ENCODE results near the gene ORMDL3. TPM values are rescaled to one million over a fixed set of nuclear protein-coding genes. Genes with fewer than 3 reads are reported as not detected.

The ORMDL3 gene
- polyA plus RNA-seq, 1 donor from 2014 or later = 90.1 TPM

DNA sequence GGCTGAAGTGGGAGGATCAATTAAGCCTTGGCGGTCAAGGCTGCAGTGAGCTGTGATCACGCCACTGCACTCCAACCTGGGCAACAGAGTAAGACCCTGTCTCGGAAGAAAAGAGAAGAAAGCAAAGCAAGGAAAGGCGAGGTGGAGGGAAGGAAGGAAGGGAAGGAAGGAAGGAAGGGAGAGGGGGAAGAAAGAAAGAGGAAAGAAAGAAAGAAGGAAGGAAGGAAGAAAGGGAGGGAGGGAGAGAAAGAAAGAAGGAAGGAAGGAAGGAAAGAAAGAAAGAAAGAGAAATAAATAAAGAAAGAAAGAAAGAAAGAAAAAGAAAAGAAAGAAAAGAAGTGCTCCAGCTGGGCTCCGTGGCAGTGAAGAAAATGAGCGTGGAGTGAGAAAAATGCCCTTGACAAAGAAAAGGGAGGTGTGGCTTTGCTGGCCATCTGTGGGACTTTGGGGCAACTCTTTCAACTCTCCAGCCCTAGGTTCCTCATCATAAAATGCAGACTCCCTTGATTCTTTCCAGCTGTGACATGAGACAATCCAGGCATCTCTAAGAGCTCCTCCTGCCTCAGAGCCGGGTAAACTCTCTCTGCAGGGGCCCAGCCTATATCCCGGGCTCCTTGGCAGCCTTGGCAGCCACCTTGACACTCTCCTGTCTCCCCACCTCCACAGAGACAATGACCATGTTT is 37.8 kb upstream of the ORMDL3 start:
- no peaks in the 10 kb centered on the region for H3K27me3 ChIP-seq (ENCODE audit: insufficient read depth, low read depth, low read length)
- no peaks in the 10 kb centered on the region for H3K9me2 ChIP-seq (ENCODE audit: insufficient read depth, low read length)
- H3F3A ChIP-seq (ENCODE audit: insufficient read depth, low read length, poor library complexity, severe bottlenecking) = no peaks in the 10 kb centered on the region
- H3K4me3 ChIP-seq (ENCODE audit: low read length) = no peak overlapping the region
- H3K9ac ChIP-seq (ENCODE audit: low read length) = no peak overlapping the region
- H3K36me3 ChIP-seq (ENCODE audit: insufficient read depth, low read length) = no peaks in the 10 kb centered on the region
- H2AFZ ChIP-seq (ENCODE audit: low read depth, low read length) = no peak overlapping the region
- no peaks in the 10 kb centered on the region for H3K79me2 ChIP-seq (replicated peaks; ENCODE audit: insufficient read depth, low read length)
- H4K20me1 ChIP-seq (ENCODE audit: insufficient read depth) = no peaks in the 10 kb centered on the region
- no peak overlapping the region for H3K4me2 ChIP-seq (ENCODE audit: low read length)
- no peaks in the 10 kb centered on the region for H3K9me3 ChIP-seq (ENCODE audit: low read length)
- no peak for TF ChIP-seq MXI1 (conservative IDR thresholded peaks at IDR 0.05; ENCODE audit: poor library complexity, severe bottlenecking)
- no peak for TF ChIP-seq EZH2 (IDR thresholded peaks at IDR 0.05; ENCODE audit: borderline replicate concordance, insufficient read depth, low read length, poor library complexity, severe bottlenecking)
- TF ChIP-seq POLR2AphosphoS5 (IDR thresholded peaks at IDR 0.05) = no peak
- TF ChIP-seq RAD21 (conservative IDR thresholded peaks at IDR 0.05) = no peak
- no peak for TF ChIP-seq TAF1 (IDR thresholded peaks at IDR 0.05; ENCODE audit: low read depth)
- TF ChIP-seq SMC3 (conservative IDR thresholded peaks at IDR 0.05; ENCODE audit: poor library complexity) = no peak
- no peak for TF ChIP-seq EP300 (conservative IDR thresholded peaks at IDR 0.05; ENCODE audit: poor library complexity, severe bottlenecking)
- TF ChIP-seq, protein P1, sequence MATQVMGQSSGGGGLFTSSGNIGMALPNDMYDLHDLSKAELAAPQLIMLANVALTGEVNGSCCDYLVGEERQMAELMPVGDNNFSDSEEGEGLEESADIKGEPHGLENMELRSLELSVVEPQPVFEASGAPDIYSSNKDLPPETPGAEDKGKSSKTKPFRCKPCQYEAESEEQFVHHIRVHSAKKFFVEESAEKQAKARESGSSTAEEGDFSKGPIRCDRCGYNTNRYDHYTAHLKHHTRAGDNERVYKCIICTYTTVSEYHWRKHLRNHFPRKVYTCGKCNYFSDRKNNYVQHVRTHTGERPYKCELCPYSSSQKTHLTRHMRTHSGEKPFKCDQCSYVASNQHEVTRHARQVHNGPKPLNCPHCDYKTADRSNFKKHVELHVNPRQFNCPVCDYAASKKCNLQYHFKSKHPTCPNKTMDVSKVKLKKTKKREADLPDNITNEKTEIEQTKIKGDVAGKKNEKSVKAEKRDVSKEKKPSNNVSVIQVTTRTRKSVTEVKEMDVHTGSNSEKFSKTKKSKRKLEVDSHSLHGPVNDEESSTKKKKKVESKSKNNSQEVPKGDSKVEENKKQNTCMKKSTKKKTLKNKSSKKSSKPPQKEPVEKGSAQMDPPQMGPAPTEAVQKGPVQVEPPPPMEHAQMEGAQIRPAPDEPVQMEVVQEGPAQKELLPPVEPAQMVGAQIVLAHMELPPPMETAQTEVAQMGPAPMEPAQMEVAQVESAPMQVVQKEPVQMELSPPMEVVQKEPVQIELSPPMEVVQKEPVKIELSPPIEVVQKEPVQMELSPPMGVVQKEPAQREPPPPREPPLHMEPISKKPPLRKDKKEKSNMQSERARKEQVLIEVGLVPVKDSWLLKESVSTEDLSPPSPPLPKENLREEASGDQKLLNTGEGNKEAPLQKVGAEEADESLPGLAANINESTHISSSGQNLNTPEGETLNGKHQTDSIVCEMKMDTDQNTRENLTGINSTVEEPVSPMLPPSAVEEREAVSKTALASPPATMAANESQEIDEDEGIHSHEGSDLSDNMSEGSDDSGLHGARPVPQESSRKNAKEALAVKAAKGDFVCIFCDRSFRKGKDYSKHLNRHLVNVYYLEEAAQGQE (IDR thresholded peaks at IDR 0.05; ENCODE audit: borderline replicate concordance) = no peak
- TF ChIP-seq, protein P2, sequence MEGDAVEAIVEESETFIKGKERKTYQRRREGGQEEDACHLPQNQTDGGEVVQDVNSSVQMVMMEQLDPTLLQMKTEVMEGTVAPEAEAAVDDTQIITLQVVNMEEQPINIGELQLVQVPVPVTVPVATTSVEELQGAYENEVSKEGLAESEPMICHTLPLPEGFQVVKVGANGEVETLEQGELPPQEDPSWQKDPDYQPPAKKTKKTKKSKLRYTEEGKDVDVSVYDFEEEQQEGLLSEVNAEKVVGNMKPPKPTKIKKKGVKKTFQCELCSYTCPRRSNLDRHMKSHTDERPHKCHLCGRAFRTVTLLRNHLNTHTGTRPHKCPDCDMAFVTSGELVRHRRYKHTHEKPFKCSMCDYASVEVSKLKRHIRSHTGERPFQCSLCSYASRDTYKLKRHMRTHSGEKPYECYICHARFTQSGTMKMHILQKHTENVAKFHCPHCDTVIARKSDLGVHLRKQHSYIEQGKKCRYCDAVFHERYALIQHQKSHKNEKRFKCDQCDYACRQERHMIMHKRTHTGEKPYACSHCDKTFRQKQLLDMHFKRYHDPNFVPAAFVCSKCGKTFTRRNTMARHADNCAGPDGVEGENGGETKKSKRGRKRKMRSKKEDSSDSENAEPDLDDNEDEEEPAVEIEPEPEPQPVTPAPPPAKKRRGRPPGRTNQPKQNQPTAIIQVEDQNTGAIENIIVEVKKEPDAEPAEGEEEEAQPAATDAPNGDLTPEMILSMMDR (IDR thresholded peaks at IDR 0.05; ENCODE audit: poor library complexity, severe bottlenecking) = no peak
- no peak overlapping the region for H3K27ac ChIP-seq (ENCODE audit: low read length)

DNA sequence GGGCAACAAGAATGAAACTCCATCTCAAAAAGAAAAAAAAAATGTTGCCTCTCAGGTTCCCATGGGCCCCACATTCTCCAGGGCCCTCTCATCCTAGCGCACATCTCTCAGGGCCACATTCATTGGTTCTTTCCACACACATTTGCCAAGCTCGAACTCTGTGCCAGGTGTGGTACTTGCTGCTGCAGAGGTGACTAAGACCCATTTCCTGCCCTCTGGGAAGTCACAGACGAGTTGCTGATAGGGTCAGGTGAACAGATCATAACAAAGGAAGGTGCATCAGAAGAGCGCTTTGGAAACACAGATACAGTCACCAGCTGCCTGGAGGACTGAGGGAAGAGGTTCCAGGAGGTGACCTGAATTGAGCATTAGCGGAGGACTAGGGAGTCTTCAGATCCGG is 36.4 kb upstream of the ORMDL3 start:
- TF ChIP-seq RAD21 (conservative IDR thresholded peaks at IDR 0.05) (no peak), POLR2AphosphoS5 (IDR thresholded peaks at IDR 0.05) (no peak), MXI1 (conservative IDR thresholded peaks at IDR 0.05; ENCODE audit: poor library complexity, severe bottlenecking) (no peak), SMC3 (conservative IDR thresholded peaks at IDR 0.05; ENCODE audit: poor library complexity) (no peak), EZH2 (IDR thresholded peaks at IDR 0.05; ENCODE audit: borderline replicate concordance, insufficient read depth, low read length, poor library complexity, severe bottlenecking) (no peak), EP300 (conservative IDR thresholded peaks at IDR 0.05; ENCODE audit: poor library complexity, severe bottlenecking) (no peak), TAF1 (IDR thresholded peaks at IDR 0.05; ENCODE audit: low read depth) (no peak)
- TF ChIP-seq, protein P1 (IDR thresholded peaks at IDR 0.05; ENCODE audit: borderline replicate concordance) = no peak
- TF ChIP-seq, protein P2 (IDR thresholded peaks at IDR 0.05; ENCODE audit: poor library complexity, severe bottlenecking) = no peak
- Histone ChIP-seq H3K79me2 (replicated peaks; ENCODE audit: insufficient read depth, low read length) (no peaks in the 10 kb centered on the region), H3F3A (ENCODE audit: insufficient read depth, low read length, poor library complexity, severe bottlenecking) (no peaks in the 10 kb centered on the region), H3K9me2 (ENCODE audit: insufficient read depth, low read length) (no peaks in the 10 kb centered on the region), H3K4me3 (ENCODE audit: low read length) (no peak overlapping the region), H3K27ac (ENCODE audit: low read length) (no peak overlapping the region), H3K4me2 (ENCODE audit: low read length) (no peak overlapping the region), H3K36me3 (ENCODE audit: insufficient read depth, low read length) (no peaks in the 10 kb centered on the region), H4K20me1 (ENCODE audit: insufficient read depth) (no peaks in the 10 kb centered on the region), H3K27me3 (ENCODE audit: insufficient read depth, low read depth, low read length) (no peaks in the 10 kb centered on the region), H2AFZ (ENCODE audit: low read depth, low read length) (no peak overlapping the region), H3K9me3 (ENCODE audit: low read length) (no peaks in the 10 kb centered on the region), H3K9ac (ENCODE audit: low read length) (no peak overlapping the region)
